ENCODE data around the gene RAB36. TPM values are rescaled to one million over a fixed set of nuclear protein-coding genes. Genes with fewer than 3 reads are reported as not detected.

RAB36 gene
- total RNA-seq, 1 experiment from 2014 or later: 1.9 TPM

DNA sequence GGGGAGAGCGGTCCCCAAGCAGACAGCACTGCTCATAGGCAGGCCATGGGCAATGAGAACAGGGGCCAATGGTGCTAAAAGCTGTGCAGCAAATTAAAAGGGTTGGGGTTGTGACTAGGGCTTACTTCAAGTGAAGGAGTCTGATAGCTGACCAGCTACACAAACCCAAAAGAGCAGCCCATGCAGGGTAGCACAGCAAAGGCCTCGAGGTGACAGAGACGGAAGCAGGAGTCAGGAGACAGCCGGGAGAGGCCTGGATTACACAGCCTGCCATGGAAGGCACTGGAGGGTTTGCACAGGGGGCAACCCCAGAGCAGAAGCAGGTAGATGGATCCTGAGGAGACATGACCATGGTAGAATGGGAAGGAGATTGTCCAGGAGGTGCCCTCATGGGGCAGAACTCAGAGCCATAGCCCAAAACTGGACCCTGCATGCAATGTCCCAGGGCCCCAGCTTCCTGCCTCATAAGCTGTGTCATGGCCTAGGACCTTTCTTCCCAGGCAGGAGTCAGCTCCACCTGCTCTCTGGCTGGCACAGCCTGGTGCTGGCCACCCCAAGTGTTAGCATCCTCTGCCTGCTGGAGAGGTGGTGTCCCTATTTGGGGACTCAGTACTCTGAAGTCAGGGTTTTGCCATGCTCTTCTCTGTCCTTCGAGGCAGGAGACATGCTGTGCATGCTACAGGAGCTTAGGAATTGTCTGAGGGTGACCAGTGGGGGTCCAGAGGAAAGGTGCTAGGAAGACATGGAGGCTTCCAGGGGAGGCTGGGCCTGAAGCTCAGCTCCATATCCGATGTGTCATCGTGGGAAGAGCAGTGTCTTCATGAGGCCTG lies 36.8 kb upstream of the RAB36 start:
- DNase-seq (ENCODE audit: low read depth): no peak

DNA sequence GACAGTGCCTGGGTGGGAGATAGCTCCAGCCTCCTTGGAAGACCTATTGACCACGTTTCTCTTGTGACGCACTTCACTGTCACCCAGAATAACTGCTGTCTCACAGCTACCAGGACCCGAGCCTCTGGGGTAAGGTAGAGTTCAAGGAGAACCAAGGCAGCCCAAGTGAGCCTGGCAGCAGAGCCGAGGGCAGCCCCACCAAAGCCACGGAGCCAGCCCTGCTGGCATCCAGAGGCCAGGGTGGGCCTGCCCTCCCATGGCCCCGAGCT lies 36.3 kb upstream of the RAB36 start:
- no peak for DNase-seq (ENCODE audit: low read depth)

DNA sequence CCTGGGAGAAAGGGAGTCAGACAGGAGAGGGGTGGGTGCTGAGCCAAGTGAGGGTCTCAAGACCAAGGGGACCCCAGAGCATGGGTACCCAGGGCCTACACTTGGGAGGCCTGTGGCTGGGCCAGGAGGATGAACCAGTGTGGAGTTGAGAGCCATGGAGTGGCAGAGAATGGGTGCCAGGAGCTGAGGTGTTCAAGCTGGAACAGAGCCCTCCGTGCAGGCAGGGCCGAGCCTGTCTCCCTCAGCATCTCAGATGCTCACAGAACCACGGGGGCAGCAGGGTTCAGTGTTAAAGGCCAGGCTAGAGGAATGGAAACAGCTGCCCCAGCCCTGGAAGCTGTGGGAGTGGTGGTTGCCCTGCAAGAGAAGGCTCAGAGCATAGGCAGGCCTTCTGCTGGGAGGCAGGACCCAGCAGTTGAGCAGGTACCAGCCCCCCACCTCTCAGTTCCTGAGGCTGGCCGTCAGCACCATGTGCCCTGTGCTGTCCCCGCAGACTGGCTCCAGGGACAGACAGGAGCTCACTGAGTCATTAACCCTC lies 35.8 kb upstream of the RAB36 start:
- no peak for DNase-seq (ENCODE audit: low read depth)

DNA sequence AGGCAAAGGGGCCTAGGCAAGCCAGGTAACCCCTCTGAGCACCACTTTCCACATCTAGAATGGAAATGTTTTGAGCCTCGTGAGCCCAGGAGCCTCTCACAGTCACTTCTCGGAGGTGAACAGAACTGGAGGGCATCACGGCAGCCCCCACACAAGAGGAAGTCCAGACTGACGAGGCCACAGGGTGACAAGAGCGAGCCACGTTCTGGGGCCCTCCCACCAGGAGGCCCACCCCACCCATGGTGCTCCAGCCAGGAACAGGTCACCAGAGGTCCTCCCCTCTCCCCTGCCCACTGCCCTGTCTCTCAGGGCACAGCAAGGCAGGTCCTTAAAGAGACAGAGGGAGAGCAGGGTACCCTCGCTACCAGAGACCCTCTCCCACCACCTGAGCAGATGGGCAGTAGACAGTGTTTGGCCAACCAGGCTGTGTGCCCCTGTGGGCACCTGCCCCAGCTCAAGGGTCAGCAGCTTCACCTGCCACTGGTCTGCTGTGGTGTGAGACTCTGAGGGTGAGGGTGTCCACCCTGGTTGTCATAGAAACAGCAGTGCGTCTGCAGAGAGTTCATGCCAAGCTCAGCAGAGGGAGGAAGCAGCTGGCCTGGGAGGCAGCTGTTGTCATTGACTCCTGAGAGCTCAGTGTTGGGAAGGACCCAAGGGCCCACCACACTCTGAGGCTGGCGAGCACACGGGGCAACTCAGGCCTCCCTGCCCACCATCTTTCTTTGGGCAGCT lies 34.9 kb upstream of the RAB36 start:
- peak; percentile 9 for DNase-seq (ENCODE audit: low read depth)

DNA sequence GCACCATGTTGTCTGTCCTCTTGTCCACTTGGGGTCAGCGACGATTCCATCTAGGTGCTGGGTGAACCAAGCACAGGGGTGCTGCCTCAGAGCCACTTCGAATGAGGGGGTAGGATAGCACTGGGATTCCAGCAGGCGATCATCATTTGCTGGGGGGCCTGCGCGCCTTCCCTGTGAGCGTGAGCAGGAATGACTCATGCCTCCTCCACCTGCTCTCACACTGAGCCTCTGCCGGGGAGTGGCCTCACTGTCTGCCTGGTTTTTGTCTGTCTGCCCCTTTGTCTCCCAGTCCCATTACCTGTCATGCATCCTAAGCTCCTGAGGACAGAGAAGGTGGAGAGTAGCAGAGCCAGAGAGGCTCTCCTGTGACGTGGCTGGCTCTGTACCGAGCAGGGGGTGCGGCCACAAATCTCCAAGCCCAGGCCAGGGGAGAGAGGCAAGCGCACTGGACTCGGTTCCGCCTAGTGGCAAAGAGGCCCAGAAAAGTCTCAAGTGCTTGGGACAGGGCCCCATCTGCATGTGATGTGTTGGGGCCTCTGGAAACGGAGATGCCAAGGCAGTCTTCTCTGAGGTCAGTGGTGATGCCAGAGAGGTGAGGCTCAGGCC lies 34.3 kb upstream of the RAB36 start:
- no peak for DNase-seq (ENCODE audit: low read depth)

DNA sequence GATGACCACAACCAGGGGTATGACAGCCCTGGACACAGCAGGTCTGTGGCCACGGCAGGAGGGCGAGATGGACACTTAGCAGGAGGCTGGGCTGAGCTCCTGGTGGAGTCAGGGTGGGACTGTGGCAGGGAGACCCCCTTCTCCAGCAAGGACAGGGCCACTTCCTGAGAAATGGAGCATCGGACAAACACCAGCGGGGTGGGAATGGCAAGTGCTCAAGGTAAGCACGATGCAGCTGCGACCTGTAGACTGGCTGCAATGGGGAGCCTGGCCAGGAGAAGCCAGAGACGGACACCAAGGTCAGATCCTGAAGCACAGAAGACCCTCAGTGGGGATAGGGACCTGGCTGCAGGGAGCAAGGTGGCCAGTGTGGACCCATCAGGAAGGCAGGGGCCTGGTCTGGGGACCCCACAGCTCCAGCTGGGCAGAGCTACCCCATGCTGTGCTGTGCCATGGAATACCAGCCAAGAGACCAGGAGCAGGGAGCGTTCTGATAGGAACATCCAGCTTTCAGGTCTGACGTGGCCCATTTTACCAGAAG lies 32.7 kb upstream of the RAB36 start:
- DNase-seq (ENCODE audit: low read depth): no peak

DNA sequence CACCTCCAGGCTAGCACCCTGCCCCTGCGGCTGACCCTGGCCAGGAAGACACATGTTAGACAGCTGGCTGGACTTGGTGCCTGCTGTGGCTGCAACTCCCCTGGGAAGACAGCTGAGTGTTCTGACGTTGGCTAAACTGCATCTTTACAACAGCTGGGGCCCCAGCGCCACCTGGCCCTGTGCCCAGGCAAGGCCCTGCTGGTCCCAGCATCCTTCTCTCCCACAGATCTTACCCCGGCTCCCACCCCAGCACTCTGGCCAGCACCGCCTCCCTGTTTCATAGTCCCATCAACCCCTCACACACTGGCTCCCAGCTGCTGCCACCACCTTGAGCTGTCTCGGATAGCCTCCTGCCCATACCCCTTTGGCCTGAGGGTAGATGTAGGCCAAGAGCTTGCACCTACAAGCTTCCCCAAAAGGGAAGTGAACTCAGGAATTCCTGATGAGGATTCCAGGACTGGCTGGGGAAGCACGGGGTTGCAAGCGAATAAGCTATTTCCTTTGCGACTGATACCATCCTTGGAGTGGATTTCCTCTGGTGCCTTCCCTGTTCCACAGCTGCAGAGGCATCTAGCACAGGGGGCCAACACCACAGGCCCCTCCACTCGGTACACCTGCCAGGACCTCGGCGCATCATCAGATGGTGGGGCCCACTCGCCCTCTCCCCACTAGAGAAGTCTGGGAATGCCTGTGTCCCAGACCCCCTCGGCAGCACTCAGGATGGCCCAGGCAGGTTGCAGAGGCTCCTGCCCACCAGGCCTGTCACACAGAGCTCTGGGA lies 32.0 kb upstream of the RAB36 start:
- peak; percentile 28 for DNase-seq (ENCODE audit: low read depth)

DNA sequence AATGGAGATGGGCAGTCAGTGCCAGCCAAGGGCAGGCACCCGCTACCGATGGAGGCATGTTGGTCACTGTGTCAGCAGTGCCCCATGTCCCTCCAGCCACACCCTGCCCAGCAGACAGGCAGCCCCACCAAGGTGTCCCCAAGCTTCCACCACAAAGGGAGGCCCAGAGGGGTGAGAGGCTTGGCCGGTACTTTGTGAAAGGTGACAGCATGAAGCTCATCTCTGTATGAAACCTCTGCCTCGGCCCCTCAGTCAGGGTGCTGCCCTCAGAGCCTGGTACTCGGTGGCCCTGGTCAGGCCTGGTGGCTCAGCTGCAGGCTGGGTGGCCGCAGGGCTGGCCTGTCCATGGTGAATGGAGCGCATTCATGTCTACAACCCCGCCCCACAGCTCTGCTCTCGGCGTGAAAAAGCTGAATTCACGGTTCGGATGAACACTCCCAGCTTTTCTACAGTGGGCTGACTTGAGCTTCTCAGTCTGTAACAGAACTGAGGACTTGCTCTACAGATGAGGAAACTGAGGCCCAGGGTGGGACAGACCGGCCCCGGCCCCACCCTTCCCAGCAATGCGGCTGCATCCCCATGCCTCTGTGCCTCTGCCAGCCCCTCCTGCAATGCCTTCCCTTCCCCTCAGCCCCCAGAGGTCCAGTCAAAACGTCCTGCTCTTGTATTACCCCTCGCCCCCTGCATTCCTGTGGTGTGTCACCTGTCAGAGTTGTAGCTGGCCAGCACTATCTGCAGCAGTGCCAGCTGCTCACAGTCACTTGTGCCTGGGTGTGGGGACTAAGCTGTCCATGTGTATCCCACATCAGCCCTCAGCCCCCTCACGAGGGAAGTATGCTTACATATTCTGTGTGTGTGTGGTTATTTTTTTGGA lies 31.2 kb upstream of the RAB36 start:
- no peak for DNase-seq (ENCODE audit: low read depth)

DNA sequence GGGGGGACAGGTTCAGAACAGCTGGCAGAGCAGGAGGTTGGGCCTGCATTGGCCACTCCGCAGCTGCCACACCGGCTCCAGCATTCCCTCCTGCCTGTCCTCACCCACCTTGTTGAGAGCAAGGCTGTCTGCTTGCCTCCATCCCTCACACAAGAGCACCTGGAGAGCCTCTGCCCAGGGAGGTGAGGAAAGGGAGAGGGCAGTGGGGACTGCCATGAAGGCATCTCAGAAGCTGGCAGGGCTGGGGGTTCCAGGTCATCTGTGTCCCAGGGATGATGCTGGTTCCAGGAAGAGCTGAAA lies 30.6 kb upstream of the RAB36 start:
- no peak for DNase-seq (ENCODE audit: low read depth)

DNA sequence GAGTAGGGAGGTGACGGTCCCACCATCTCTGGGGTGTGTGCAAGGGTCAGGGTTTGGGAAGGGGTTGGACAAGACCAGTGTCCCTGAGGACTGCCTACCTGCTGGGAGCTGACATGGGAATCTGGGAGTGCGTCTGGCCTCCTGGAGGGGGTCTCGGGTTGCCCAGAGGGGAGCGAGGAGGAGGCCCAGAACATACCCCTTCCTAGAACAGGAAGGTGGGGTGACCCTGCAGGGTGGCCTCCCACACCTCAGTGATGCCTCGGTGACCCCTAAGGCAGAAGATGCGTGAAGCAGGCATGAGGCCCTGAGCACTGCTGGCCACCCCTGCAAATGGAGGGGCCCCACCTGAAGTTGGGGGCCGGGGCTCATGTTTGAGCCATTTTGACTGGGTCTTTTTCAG lies 29.9 kb upstream of the RAB36 start:
- DNase-seq (ENCODE audit: low read depth): no peak

DNA sequence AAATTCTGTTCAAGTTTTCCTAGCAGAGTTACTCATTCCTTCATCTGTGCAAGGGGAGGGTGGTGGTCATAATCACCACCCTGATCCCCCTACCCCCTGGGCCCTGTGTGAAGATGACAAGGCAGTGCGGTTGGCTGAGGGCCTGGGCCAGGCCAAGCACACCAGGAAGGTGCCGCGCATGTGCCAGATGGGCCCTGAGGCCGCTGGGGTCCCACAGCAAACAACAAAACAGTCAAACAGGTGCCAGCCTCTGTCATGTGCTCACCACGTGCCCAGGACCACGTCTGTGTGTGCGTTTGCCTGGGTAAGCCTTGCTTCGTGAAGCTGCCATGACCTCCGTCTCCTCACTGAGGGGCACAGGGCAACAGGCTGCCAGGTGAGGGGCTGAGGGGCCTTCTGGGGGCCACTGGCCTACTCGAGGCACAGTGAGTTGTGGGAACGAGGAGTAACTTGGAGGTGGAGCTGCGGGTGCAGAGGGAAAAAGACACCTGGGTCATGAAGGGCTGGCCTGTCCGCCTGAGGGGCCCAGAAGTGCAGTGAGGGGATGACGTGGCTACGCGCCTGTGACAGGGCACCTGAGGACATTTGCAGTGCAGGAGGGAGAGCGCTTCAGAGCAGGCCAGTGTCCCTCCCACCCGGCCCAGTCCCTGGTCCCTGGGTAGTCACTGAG lies 29.3 kb upstream of the RAB36 start:
- no peak for DNase-seq (ENCODE audit: low read depth)

DNA sequence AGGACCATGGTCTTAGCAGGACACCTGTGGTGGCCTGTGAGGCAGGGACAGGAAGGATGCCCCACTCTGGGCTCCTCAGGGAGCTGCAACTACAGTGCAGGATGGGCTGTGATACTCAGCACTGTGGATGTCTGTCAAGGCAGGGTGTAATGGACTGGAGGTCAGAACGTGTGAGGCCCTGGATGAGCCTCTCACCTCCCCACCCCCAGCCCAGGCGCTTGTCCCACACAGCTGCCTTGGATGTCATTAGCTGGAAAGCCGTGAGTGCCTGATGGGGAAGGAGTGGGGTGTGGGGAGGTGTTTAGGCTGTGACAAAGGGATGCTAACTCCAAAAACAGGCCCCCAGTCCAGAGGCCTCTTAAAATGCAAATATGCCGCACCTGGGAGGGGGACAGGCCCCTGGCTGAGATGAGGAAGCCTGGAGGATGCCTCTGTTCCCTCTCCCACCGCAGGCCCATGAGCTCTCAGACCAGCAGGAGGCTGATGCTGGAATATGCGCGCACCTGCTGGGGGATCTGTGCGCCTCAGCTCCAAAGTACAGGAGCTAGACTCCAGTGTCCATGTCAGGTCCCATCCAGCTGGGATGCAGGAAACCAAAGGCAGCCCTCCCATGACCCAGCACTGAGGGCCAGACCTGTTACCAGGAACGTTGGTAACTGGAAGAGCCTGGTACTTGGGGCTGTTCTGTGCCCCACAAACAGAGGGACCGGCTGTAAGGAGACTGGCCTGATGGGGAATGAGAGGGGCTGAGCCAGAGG lies 28.6 kb upstream of the RAB36 start:
- DNase-seq (ENCODE audit: low read depth): no peak

DNA sequence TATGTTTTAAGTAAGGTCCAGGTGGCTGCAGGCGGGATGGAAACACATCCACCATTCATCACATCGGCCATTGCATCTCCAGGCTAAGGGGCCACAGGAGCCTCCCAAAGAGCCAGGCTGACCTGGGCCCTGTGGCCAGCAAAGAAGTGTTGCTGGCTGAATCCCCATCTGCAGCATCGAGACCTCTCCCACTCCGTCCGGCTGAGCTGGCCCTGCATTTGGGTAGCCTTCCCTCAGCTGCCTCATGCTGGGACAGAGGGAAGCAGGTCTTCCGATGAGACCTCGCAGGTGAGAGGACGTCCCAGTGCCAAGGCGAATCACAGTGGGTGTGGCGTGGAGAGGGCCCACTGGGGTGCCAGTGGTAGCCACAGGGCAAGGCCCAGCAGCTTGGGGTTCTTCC lies 28.0 kb upstream of the RAB36 start:
- no peak for DNase-seq (ENCODE audit: low read depth)

DNA sequence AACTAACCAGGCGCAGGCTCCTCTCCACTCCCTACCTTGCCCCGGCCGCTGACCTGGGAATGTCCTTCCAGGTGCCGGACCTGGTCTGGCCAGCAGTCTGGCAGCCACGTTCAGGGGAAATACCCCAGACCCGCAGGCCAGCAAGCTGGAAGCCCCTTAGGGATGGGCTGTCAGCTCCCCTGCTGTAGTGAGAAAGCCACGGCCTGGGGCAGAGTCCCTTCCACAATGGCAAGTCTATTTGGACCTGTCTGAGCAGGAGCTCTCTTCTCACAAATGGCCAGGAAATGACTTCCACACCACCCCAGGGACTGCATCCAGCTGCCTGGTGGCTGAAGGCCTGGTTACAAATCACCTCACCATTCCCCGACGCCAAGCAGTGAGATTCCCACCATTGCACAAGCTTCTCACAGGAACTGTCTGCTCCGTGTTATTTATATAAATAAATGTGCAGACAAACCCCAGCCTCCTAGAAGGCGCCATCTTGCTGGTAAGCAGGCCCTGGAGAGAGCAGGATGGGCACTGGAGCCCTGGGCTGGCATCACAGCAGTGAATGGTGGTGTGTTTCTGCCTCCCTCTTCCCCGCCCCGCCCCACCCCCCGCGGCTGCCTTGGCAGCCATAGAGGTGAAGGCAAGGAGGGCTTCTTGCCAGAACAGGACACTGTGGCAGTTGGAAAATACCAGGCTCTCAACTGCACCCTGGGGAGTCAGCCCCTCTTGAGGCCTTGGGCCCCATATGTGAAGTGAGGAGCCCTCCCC lies 27.2 kb upstream of the RAB36 start:
- DNase-seq (ENCODE audit: low read depth): no peak

DNA sequence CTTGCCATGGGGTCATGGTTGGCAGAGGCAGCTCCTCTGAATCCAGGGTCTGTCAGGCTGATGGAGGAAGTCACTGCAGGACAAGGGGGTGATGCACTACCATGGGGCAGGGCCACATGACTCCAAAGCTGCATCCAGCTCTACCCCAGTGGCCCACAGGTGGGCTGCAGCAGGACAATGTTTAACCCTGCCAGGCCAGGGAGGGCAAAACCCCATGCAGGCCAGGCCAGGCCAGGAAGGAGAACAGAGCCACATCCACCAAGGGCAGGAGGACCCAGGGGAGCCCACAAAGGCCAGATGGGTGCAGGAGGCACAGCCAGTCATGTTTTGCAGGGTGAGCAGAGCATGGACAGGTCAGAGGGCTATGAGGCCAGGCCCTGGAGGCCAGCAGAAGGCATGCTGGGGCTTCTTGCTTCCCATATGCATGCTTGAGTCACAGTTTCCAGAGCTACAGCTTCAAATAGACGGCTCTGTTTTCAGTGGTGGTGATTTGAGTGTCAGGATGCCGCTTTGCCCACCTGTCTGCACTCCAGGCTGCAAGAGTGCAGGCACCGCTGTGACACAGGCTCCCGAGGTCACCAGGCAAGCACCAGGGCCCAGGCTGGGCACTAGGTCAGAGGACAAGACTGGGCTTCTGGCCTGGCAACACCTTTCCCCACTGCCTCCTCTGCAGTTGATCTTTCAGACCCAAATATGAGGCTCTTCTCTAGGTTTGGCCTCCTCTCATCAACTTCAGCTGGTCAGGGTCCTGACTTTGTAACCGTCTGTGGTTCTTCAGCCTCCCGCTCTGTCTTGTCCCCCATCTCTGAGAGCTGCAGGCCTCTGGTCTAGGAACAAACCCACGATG lies 26.4 kb upstream of the RAB36 start:
- no peak for DNase-seq (ENCODE audit: low read depth)

DNA sequence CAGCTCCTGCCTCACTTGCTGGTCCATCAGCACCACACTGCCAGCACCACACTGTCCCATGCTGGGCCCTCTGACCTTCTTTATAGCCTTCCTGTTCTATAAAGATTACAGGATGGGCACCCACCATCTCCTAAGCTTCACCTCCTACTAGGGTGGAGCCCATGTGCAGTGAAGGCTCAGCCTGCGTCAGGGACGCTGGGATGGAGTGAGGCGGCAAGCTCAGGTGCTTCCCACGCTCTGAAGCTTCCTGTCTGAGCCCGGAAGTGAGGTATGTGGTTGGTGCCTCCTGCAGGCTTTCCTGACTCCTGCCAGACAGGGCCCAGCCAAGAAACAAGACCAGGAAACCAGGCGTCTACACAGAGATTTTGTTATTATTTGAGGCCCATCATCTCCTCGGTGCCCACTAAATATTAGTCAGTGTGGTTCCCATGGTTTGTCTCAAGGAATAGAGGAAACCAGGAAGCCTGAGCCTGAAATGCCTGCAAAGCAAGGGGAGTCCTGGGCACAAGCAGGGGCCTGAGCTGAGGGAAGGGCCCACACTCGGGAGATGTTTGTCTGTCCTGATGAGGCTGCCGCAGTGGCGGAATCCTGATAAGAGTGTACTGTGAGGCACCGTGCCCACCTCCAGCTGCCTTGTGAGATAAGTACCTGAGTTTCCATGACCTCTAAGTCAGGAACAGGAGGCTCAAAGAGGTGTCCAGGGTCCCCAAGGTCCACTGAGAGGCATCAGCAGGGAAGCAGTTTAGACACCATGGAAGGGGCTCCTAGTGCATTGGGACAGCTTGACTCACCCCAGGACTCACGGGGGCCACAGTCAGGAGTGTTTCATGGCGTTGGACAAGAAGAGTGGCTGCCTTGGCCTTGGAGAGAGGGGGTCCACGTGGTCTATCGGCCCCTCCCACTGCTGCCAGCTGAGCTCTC lies 25.5 kb upstream of the RAB36 start:
- no peak for DNase-seq (ENCODE audit: low read depth)

DNA sequence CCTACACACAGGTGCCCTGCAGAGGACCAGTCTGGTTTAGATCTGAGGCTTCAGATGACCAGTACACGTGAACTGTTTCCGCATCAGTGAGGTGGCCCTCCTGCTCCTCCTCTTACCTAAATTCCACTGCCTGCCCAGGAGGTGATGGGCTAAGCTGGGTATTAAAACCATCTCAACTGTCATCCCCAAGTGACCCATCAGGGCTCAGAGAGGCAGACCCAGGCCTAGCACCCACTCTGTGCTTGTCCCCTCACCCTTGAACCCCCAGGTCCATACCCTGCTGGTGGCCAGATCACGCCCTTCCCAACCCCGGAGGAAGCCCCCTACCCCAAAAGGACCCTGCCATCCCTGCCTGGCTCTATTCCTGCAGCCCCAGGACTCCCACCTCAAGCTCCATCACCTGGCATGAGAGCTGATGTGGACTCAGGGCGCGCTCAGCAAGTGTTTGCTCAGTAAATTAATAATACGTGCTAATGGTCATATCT lies 24.8 kb upstream of the RAB36 start:
- no peak for DNase-seq (ENCODE audit: low read depth)

Data from RPMI7951 (cell line).